ENCODE measurements around the gene NLGN4Y.

The NLGN4Y gene

GRCh38 chrY:14543506-14543905, 19.2 kb downstream of the NLGN4Y start:
- Histone ChIP-seq H3K4me3 (ENCODE audit: low read length in 2 of 2) (no peak overlapping the region), H3K36me3 (ENCODE audit: control insufficient read depth in 2 of 2, insufficient read depth in 2 of 2, low read length in 2 of 2) (no peaks in the 10 kb centered on the region), H3K27ac (ENCODE audit: low read length) (no peak overlapping the region), H3K9me3 (ENCODE audit: control insufficient read depth in 2 of 2, low read length in 2 of 2) (no peaks in the 10 kb centered on the region), H3K4me1 (ENCODE audit: control insufficient read depth, insufficient read depth, low read length) (no peaks in the 10 kb centered on the region), H3K9ac (ENCODE audit: low read length in 2 of 2) (no peak overlapping the region), H3K27me3 (ENCODE audit: control insufficient read depth in 1 of 2, insufficient read depth in 2 of 2, low read length in 2 of 2) (no peaks in the 10 kb centered on the region)

- H3K4me3 ChIP-seq (ENCODE audit: low read length in 2 of 2), result no peak overlapping the region
- H3K27ac ChIP-seq (ENCODE audit: low read length), result no peak overlapping the region
- H3K9me3 ChIP-seq (ENCODE audit: control insufficient read depth in 2 of 2, low read length in 2 of 2), result no peaks in the 10 kb centered on the region
- H3K4me1 ChIP-seq (ENCODE audit: control insufficient read depth, insufficient read depth, low read length), result no peaks in the 10 kb centered on the region
- H3K9ac ChIP-seq (ENCODE audit: low read length in 2 of 2), result no peak overlapping the region
- no peaks in the 10 kb centered on the region for H3K36me3 ChIP-seq (ENCODE audit: control insufficient read depth in 2 of 2, insufficient read depth in 2 of 2, low read length in 2 of 2)
- no peaks in the 10 kb centered on the region for H3K27me3 ChIP-seq (ENCODE audit: control insufficient read depth in 1 of 2, insufficient read depth in 2 of 2, low read length in 2 of 2)
Observed at GRCh38 chrY:14581294-14581693, 57.0 kb downstream of the NLGN4Y start.

GRCh38 chrY:14586725-14587124, 62.4 kb downstream of the NLGN4Y start:
- no peak overlapping the region for H3K27ac ChIP-seq (ENCODE audit: low read length)
- H3K27me3 ChIP-seq (ENCODE audit: control insufficient read depth in 1 of 2, insufficient read depth in 2 of 2, low read length in 2 of 2), result no peaks in the 10 kb centered on the region
- no peak overlapping the region for H3K4me3 ChIP-seq (ENCODE audit: low read length in 2 of 2)
- H3K9me3 ChIP-seq (ENCODE audit: control insufficient read depth in 2 of 2, low read length in 2 of 2), result no peaks in the 10 kb centered on the region
- H3K9ac ChIP-seq (ENCODE audit: low read length in 2 of 2), result no peak overlapping the region
- no peaks in the 10 kb centered on the region for H3K36me3 ChIP-seq (ENCODE audit: control insufficient read depth in 2 of 2, insufficient read depth in 2 of 2, low read length in 2 of 2)
- no peaks in the 10 kb centered on the region for H3K4me1 ChIP-seq (ENCODE audit: control insufficient read depth, insufficient read depth, low read length)

- Histone ChIP-seq H3K27ac (ENCODE audit: low read length) (no peak overlapping the region), H3K4me3 (ENCODE audit: low read length in 2 of 2) (no peak overlapping the region), H3K36me3 (ENCODE audit: control insufficient read depth in 2 of 2, insufficient read depth in 2 of 2, low read length in 2 of 2) (no peaks in the 10 kb centered on the region), H3K4me1 (ENCODE audit: control insufficient read depth, insufficient read depth, low read length) (no peaks in the 10 kb centered on the region), H3K9me3 (ENCODE audit: control insufficient read depth in 2 of 2, low read length in 2 of 2) (no peaks in the 10 kb centered on the region), H3K27me3 (ENCODE audit: control insufficient read depth in 1 of 2, insufficient read depth in 2 of 2, low read length in 2 of 2) (no peaks in the 10 kb centered on the region), H3K9ac (ENCODE audit: low read length in 2 of 2) (no peak overlapping the region)
Observed at GRCh38 chrY:14601372-14601771, 77.0 kb downstream of the NLGN4Y start.

- Histone ChIP-seq H3K4me1 (ENCODE audit: control insufficient read depth, insufficient read depth, low read length) (no peaks in the 10 kb centered on the region), H3K4me3 (ENCODE audit: low read length in 2 of 2) (no peak overlapping the region), H3K9me3 (ENCODE audit: control insufficient read depth in 2 of 2, low read length in 2 of 2) (no peaks in the 10 kb centered on the region), H3K27me3 (ENCODE audit: control insufficient read depth in 1 of 2, insufficient read depth in 2 of 2, low read length in 2 of 2) (no peaks in the 10 kb centered on the region), H3K27ac (ENCODE audit: low read length) (no peak overlapping the region), H3K9ac (ENCODE audit: low read length in 2 of 2) (no peak overlapping the region), H3K36me3 (ENCODE audit: control insufficient read depth in 2 of 2, insufficient read depth in 2 of 2, low read length in 2 of 2) (no peaks in the 10 kb centered on the region)
Observed at GRCh38 chrY:14617625-14618024, 93.3 kb downstream of the NLGN4Y start.

GRCh38 chrY:14618513-14618912, 94.2 kb downstream of the NLGN4Y start:
- Histone ChIP-seq H3K9me3 (ENCODE audit: control insufficient read depth in 2 of 2, low read length in 2 of 2) (no peaks in the 10 kb centered on the region), H3K4me1 (ENCODE audit: control insufficient read depth, insufficient read depth, low read length) (no peaks in the 10 kb centered on the region), H3K4me3 (ENCODE audit: low read length in 2 of 2) (no peak overlapping the region), H3K27ac (ENCODE audit: low read length) (no peak overlapping the region), H3K36me3 (ENCODE audit: control insufficient read depth in 2 of 2, insufficient read depth in 2 of 2, low read length in 2 of 2) (no peaks in the 10 kb centered on the region), H3K27me3 (ENCODE audit: control insufficient read depth in 1 of 2, insufficient read depth in 2 of 2, low read length in 2 of 2) (no peaks in the 10 kb centered on the region), H3K9ac (ENCODE audit: low read length in 2 of 2) (no peak overlapping the region)

- no peaks in the 10 kb centered on the region for H3K9me3 ChIP-seq (ENCODE audit: control insufficient read depth in 2 of 2, low read length in 2 of 2)
- H3K9ac ChIP-seq (ENCODE audit: low read length in 2 of 2), result no peak overlapping the region
- no peak overlapping the region for H3K4me3 ChIP-seq (ENCODE audit: low read length in 2 of 2)
- H3K4me1 ChIP-seq (ENCODE audit: control insufficient read depth, insufficient read depth, low read length), result no peaks in the 10 kb centered on the region
- no peaks in the 10 kb centered on the region for H3K27me3 ChIP-seq (ENCODE audit: control insufficient read depth in 1 of 2, insufficient read depth in 2 of 2, low read length in 2 of 2)
- H3K36me3 ChIP-seq (ENCODE audit: control insufficient read depth in 2 of 2, insufficient read depth in 2 of 2, low read length in 2 of 2), result no peaks in the 10 kb centered on the region
- H3K27ac ChIP-seq (ENCODE audit: low read length), result no peak overlapping the region
Observed at GRCh38 chrY:14628208-14628607, 103.9 kb downstream of the NLGN4Y start.

GRCh38 chrY:14631676-14632075, 107.3 kb downstream of the NLGN4Y start:
- no peak overlapping the region for H3K9ac ChIP-seq (ENCODE audit: low read length in 2 of 2)
- H3K27ac ChIP-seq (ENCODE audit: low read length), result no peak overlapping the region
- H3K4me3 ChIP-seq (ENCODE audit: low read length in 2 of 2), result no peak overlapping the region
- H3K27me3 ChIP-seq (ENCODE audit: control insufficient read depth in 1 of 2, insufficient read depth in 2 of 2, low read length in 2 of 2), result no peaks in the 10 kb centered on the region
- H3K4me1 ChIP-seq (ENCODE audit: control insufficient read depth, insufficient read depth, low read length), result no peaks in the 10 kb centered on the region
- H3K36me3 ChIP-seq (ENCODE audit: control insufficient read depth in 2 of 2, insufficient read depth in 2 of 2, low read length in 2 of 2), result no peaks in the 10 kb centered on the region
- no peaks in the 10 kb centered on the region for H3K9me3 ChIP-seq (ENCODE audit: control insufficient read depth in 2 of 2, low read length in 2 of 2)

GRCh38 chrY:14633718-14634117, 109.4 kb downstream of the NLGN4Y start:
- Histone ChIP-seq H3K4me1 (ENCODE audit: control insufficient read depth, insufficient read depth, low read length) (no peaks in the 10 kb centered on the region), H3K27ac (ENCODE audit: low read length) (no peak overlapping the region), H3K9ac (ENCODE audit: low read length in 2 of 2) (no peak overlapping the region), H3K9me3 (ENCODE audit: control insufficient read depth in 2 of 2, low read length in 2 of 2) (no peaks in the 10 kb centered on the region), H3K4me3 (ENCODE audit: low read length in 2 of 2) (no peak overlapping the region), H3K27me3 (ENCODE audit: control insufficient read depth in 1 of 2, insufficient read depth in 2 of 2, low read length in 2 of 2) (no peaks in the 10 kb centered on the region), H3K36me3 (ENCODE audit: control insufficient read depth in 2 of 2, insufficient read depth in 2 of 2, low read length in 2 of 2) (no peaks in the 10 kb centered on the region)

GRCh38 chrY:14634954-14635353, 110.6 kb downstream of the NLGN4Y start:
- H3K9me3 ChIP-seq (ENCODE audit: control insufficient read depth in 2 of 2, low read length in 2 of 2), result no peaks in the 10 kb centered on the region
- no peak overlapping the region for H3K4me3 ChIP-seq (ENCODE audit: low read length in 2 of 2)
- no peak overlapping the region for H3K27ac ChIP-seq (ENCODE audit: low read length)
- H3K27me3 ChIP-seq (ENCODE audit: control insufficient read depth in 1 of 2, insufficient read depth in 2 of 2, low read length in 2 of 2), result no peaks in the 10 kb centered on the region
- no peaks in the 10 kb centered on the region for H3K36me3 ChIP-seq (ENCODE audit: control insufficient read depth in 2 of 2, insufficient read depth in 2 of 2, low read length in 2 of 2)
- no peak overlapping the region for H3K9ac ChIP-seq (ENCODE audit: low read length in 2 of 2)
- H3K4me1 ChIP-seq (ENCODE audit: control insufficient read depth, insufficient read depth, low read length), result no peaks in the 10 kb centered on the region

GRCh38 chrY:14637551-14637950, 113.2 kb downstream of the NLGN4Y start:
- Histone ChIP-seq H3K27ac (ENCODE audit: low read length) (no peak overlapping the region), H3K36me3 (ENCODE audit: control insufficient read depth in 2 of 2, insufficient read depth in 2 of 2, low read length in 2 of 2) (no peaks in the 10 kb centered on the region), H3K4me3 (ENCODE audit: low read length in 2 of 2) (no peak overlapping the region), H3K9me3 (ENCODE audit: control insufficient read depth in 2 of 2, low read length in 2 of 2) (no peaks in the 10 kb centered on the region), H3K27me3 (ENCODE audit: control insufficient read depth in 1 of 2, insufficient read depth in 2 of 2, low read length in 2 of 2) (no peaks in the 10 kb centered on the region), H3K4me1 (ENCODE audit: control insufficient read depth, insufficient read depth, low read length) (no peaks in the 10 kb centered on the region), H3K9ac (ENCODE audit: low read length in 2 of 2) (no peak overlapping the region)

GRCh38 chrY:14641853-14642252, 117.5 kb downstream of the NLGN4Y start:
- Histone ChIP-seq H3K9ac (ENCODE audit: low read length in 2 of 2) (no peak overlapping the region), H3K36me3 (ENCODE audit: control insufficient read depth in 2 of 2, insufficient read depth in 2 of 2, low read length in 2 of 2) (no peaks in the 10 kb centered on the region), H3K9me3 (ENCODE audit: control insufficient read depth in 2 of 2, low read length in 2 of 2) (no peaks in the 10 kb centered on the region), H3K27ac (ENCODE audit: low read length) (no peak overlapping the region), H3K27me3 (ENCODE audit: control insufficient read depth in 1 of 2, insufficient read depth in 2 of 2, low read length in 2 of 2) (no peaks in the 10 kb centered on the region), H3K4me1 (ENCODE audit: control insufficient read depth, insufficient read depth, low read length) (no peaks in the 10 kb centered on the region), H3K4me3 (ENCODE audit: low read length in 2 of 2) (no peak overlapping the region)
